Endothelial cell of umbilical vein (primary cell): ENCODE data around the gene PFKP. TPM values are rescaled to one million over a fixed set of nuclear protein-coding genes. Genes with fewer than 3 reads are reported as not detected.

Experiments
- BruUV-seq: library from RNA; stranded (reverse); fragments of 400-500 nt; replicated peaks from 2 replicates; lab custom pipeline; 2021; lab: Mats Ljungman, UMichigan
- CTCF ChIA-PET: fragments of 300-600, 350-600 bp; sonication (Branson Sonifier 250); formaldehyde crosslinking; loops from one replicate; lab custom pipeline; 2021; ENCODE audit warnings: antibody characterized with exemption, inconsistent platforms; lab: Charles Lee
- POLR2A ChIA-PET: fragments of 300-600, 350-600 bp; sonication (Branson Sonifier 250); formaldehyde crosslinking; loops from one replicate; lab custom pipeline; 2021; ENCODE audit warnings: antibody characterized with exemption, inconsistent platforms; lab: Charles Lee
- DNase-seq: peaks from one replicate; pipeline ENCODE4 v3.0.0-alpha.2; 2011; ENCODE audit warnings: low read depth, low spot score
- FAIRE-seq: peaks from 2 replicates; lab custom pipeline; 2011; peaks lifted over from hg19 to GRCh38; lab: Jason Lieb, UNC
- H2AFZ ChIP-seq: 2 replicates; pipeline ENCODE4 v1.6.0; 2012; ENCODE audit warnings: low read depth, low read length, control low read depth, inconsistent platforms
- H3K27ac ChIP-seq: 2 replicates; pipeline ENCODE4 v1.5.1; 2011; ENCODE audit warnings: low read depth, mild to moderate bottlenecking, control low read depth, low read length, moderate library complexity; ENCODE audit not compliant: insufficient read depth
- H3K27me3 ChIP-seq, 2 experiments: 2 replicates each; pipeline versions ENCODE4 v1.6.0 to v1.6.1; 2011; ENCODE audit warnings: low read length in 2 of 2, mixed read lengths in 1 of 2; ENCODE audit not compliant: control insufficient read depth in 2 of 2, insufficient read depth in 2 of 2
- H3K36me3 ChIP-seq, 2 experiments: 2 replicates in 1 of 2; 3 replicates in 1 of 2; pipeline ENCODE4 v1.5.1; 2011; ENCODE audit warnings: low read length in 2 of 2, mild to moderate bottlenecking in 1 of 2, moderate library complexity in 1 of 2; ENCODE audit not compliant: control insufficient read depth in 2 of 2, insufficient read depth in 2 of 2; ENCODE audit errors: extremely low read depth in 1 of 2
- H3K4me1 ChIP-seq: 3 replicates; pipeline ENCODE4 v1.5.1; 2011; ENCODE audit warnings: mild to moderate bottlenecking, low read length; ENCODE audit not compliant: control insufficient read depth, insufficient read depth; ENCODE audit errors: extremely low read depth
- H3K4me2 ChIP-seq: 2 replicates; pipeline ENCODE4 v1.6.1; 2011; ENCODE audit warnings: low read length, control low read depth, mixed read lengths; ENCODE audit not compliant: insufficient read depth
- H3K4me3 ChIP-seq, 3 experiments: fragments of 200-600 bp in 1 of 3; sonication (generic), shearing (Covaris generic) in 1 of 3; replicated peaks in 1 of 3; 2 replicates each; pipeline ENCODE4 v1.5.1; 2011 to 2016; ENCODE audit warnings: control low read depth in 3 of 3, low read length in 3 of 3, mild to moderate bottlenecking in 2 of 3, inconsistent platforms in 1 of 3, low read depth in 1 of 3, moderate library complexity in 1 of 3; ENCODE audit not compliant: insufficient read depth in 1 of 3
- H3K79me2 ChIP-seq: 2 replicates; pipeline ENCODE4 v1.6.0; 2012; ENCODE audit warnings: low read length, inconsistent platforms; ENCODE audit not compliant: control insufficient read depth, insufficient read depth
- H3K9ac ChIP-seq: replicated peaks from 2 replicates; pipeline ENCODE3; 2011; ENCODE audit warnings: low read length, control low read depth; ENCODE audit not compliant: insufficient read depth; ENCODE audit errors: extremely low read depth
- H3K9me1 ChIP-seq: replicated peaks from 3 replicates; pipeline ENCODE4 v1.6.0; 2011; ENCODE audit warnings: mild to moderate bottlenecking, low read length; ENCODE audit not compliant: control insufficient read depth, insufficient read depth; ENCODE audit errors: extremely low read depth
- H3K9me3 ChIP-seq: replicated peaks from 2 replicates; pipeline ENCODE4 v1.5.1; 2012; ENCODE audit warnings: low read length, inconsistent platforms; ENCODE audit not compliant: control insufficient read depth, insufficient read depth
- H4K20me1 ChIP-seq: replicated peaks from 2 replicates; pipeline ENCODE3; 2011; ENCODE audit warnings: mild to moderate bottlenecking, low read length; ENCODE audit not compliant: control insufficient read depth, insufficient read depth; ENCODE audit errors: extremely low read depth
- EZH2 ChIP-seq: IDR thresholded peaks from 2 replicates; pipeline ENCODE4 v1.6.1; 2012; ENCODE audit warnings: borderline replicate concordance, low read depth, mild to moderate bottlenecking, moderate library complexity, low read length, inconsistent platforms; ENCODE audit not compliant: severe bottlenecking
- FOS ChIP-seq: IDR thresholded peaks from 2 replicates; pipeline ENCODE4 v1.6.1; 2011; ENCODE audit warnings: mild to moderate bottlenecking, low read length, moderate library complexity, borderline replicate concordance; ENCODE audit not compliant: insufficient read depth
- GATA2 ChIP-seq: IDR thresholded peaks from 2 replicates; pipeline ENCODE4 v1.7.0; 2011; ENCODE audit warnings: low read depth, mild to moderate bottlenecking, moderate library complexity, mixed read lengths, low read length; ENCODE audit not compliant: insufficient read length, insufficient read depth
- JUN ChIP-seq: IDR thresholded peaks from 2 replicates; pipeline ENCODE4 v1.6.1; 2011; ENCODE audit warnings: borderline replicate concordance, low read depth; ENCODE audit not compliant: insufficient read length, insufficient read depth
- MAX ChIP-seq: IDR thresholded peaks from 2 replicates; pipeline ENCODE4 v1.6.1; 2011; ENCODE audit not compliant: insufficient read depth, insufficient read length
- MYC ChIP-seq: IDR thresholded peaks from one replicate; pipeline ENCODE4 v1.6.1; 2011; ENCODE audit warnings: mild to moderate bottlenecking, low read depth, low read length
- POLR2A ChIP-seq: IDR thresholded peaks from 2 replicates; pipeline ENCODE4 v1.6.1; 2012; ENCODE audit warnings: low read depth, mild to moderate bottlenecking, control low read depth, low read length
- POLR2AphosphoS5 ChIP-seq: IDR thresholded peaks from 2 replicates; pipeline ENCODE4 v1.6.1; 2012; ENCODE audit warnings: low read depth, mild to moderate bottlenecking, control low read depth, low read length, moderate library complexity; ENCODE audit not compliant: insufficient read depth
- dilution Hi-C: fragments of 300-500 bp; cut with MboI; formaldehyde crosslinking; loops from one replicate; pipeline ENCODE4 v1.15.0; 2019; ENCODE audit warnings: low sequenced_read_pairs; ENCODE audit not compliant: extremely low pct_ligation_motif_present
- intact Hi-C: fragments of 100-400 bp; cut with micrococcal nuclease; formaldehyde crosslinking; loops from one replicate; pipeline ENCODE4 v1.10.0; 2022
- polyA plus RNA-seq, 4 experiments: library from polyadenylated mRNA; depleted of rRNA in 3 of 4; stranded (reverse) in 3 of 4; unstranded in 1 of 4; fragments of >200 nt; gene quantifications; 2 replicates each; pipeline versions ENCODE4 v1.2.1 to v1.2.3, GENCODE V29; 2011 to 2012; ENCODE audit warnings: missing spikeins in 1 of 4
- total RNA-seq: library from RNA; stranded (reverse); gene quantifications from 2 replicates; pipeline ENCODE4 v1.2.3, GENCODE V29; 2021
- TF ChIP-seq, protein P1 (sequence below), 2 donors: IDR thresholded peaks; 1 replicate in 1 of 2; 2 replicates in 1 of 2; pipeline ENCODE4 v1.5.1; 2011; ENCODE audit warnings: low read length in 2 of 2, mild to moderate bottlenecking in 2 of 2, moderate library complexity in 2 of 2, control low read depth in 1 of 2, inconsistent platforms in 1 of 2, low read depth in 1 of 2; ENCODE audit not compliant: insufficient read depth in 1 of 2; ENCODE audit errors: extremely low read depth in 1 of 2

PFKP gene
- total and polyA plus RNA-seq, 2 donors (not counting 3 experiments of a cell fraction or from before 2014, with no cell fraction given), result 185 to 359 TPM

DNA sequence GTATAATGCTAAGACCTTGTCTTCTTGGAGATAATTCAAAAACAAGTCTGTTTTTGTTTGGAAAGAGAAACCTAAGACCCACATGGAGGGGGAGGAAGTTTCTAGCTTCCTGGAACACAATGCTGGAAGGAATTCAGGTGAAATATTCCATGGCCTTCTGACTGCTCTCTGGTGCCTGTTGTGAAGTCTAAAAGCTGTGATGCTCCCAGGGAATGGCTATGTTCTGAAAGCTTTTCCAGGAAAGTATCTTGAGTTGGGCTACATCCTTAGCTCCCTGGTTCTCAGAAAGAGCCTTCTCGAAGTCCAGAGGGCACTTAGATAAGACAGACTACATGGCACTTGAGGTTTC is 12.5 kb upstream of the PFKP start:
- Histone ChIP-seq H4K20me1 (no peaks in the 10 kb centered on the region), H3K9ac (no peak overlapping the region), H3K4me2 (peak overlapping the region; percentile 32), H3K79me2 (no peaks in the 10 kb centered on the region), H3K27ac (no peak overlapping the region), H3K4me3 (no peak overlapping the region), H3K36me3 (no peaks in the 10 kb centered on the region), H2AFZ (peak overlapping the region; percentile 52), H3K9me1 (no peaks in the 10 kb centered on the region), H3K4me1 (peaks cover 14% of the 10 kb centered on the region), H3K27me3 (peaks cover 0 to 2% of the 10 kb centered on the region in 2 experiments), H3K9me3 (no peaks in the 10 kb centered on the region)
- intact Hi-C loops (loop anchor here (5.0 kb wide), 1 partner anchor 1633 kb away; no protein-coding TSS in a partner anchor), dilution Hi-C loops (no loop called here)
- FAIRE-seq (peak; percentile 91), DNase-seq (peak; percentile 56)
- POLR2A ChIA-PET, result no interaction called here
- TF ChIP-seq EZH2, result no peak
- TF ChIP-seq POLR2A, result no peak
- TF ChIP-seq POLR2AphosphoS5, result no peak
- BruUV-seq, result no TSS peak
- CTCF ChIA-PET, result interaction anchor here (0.9 to 1.6 kb wide), 5 partner anchors 9 to 127 kb away, joined by 3 to 6 read pairs (median 4); no protein-coding TSS in a partner anchor

DNA sequence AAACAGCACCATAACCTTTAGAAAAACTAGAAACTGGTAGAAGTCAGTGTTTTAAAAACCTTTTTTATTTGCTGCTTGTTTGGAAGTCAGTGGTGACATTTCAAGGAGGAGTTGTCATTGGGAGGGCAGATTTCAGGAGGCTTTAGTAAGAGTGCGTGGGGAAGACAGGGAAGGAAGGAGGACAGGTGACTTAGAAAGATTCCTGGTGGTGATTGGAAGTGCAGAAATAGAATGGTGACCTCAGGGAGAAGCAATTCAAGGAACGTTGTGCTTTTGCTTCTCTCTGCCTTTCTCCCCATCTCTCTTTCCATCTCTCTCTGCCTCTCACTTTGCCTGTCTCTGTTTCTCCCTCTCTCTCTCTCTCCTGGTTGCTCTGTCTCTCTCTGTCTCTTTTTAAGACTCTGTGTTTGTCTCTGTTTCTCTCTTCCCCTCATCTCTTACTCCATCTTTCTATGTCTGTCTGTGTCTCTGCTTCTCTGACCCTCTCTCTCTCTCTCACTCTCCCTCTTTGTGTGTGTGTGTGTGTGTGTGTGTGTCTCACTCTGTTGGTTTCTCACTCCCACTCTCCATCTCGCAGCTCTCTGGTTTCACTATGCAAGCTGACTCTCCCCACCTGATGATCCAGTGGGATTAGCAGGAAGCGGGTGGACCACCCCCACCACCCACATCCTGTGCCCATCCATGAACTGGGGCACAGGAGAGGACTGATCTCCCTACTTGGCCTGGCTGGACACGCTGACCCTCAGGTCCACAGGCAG is 10.9 kb upstream of the PFKP start:
- H4K20me1 ChIP-seq, result no peaks in the 10 kb centered on the region
- H3K79me2 ChIP-seq, result no peaks in the 10 kb centered on the region
- H2AFZ ChIP-seq, result no peak overlapping the region
- TF ChIP-seq MYC, result no peak
- TF ChIP-seq EZH2, result no peak
- TF ChIP-seq MAX, result no peak
- TF ChIP-seq FOS, result no peak
- no peak for TF ChIP-seq JUN
- no peak for TF ChIP-seq POLR2A
- TF ChIP-seq GATA2, result no peak
- TF ChIP-seq, protein P1, sequence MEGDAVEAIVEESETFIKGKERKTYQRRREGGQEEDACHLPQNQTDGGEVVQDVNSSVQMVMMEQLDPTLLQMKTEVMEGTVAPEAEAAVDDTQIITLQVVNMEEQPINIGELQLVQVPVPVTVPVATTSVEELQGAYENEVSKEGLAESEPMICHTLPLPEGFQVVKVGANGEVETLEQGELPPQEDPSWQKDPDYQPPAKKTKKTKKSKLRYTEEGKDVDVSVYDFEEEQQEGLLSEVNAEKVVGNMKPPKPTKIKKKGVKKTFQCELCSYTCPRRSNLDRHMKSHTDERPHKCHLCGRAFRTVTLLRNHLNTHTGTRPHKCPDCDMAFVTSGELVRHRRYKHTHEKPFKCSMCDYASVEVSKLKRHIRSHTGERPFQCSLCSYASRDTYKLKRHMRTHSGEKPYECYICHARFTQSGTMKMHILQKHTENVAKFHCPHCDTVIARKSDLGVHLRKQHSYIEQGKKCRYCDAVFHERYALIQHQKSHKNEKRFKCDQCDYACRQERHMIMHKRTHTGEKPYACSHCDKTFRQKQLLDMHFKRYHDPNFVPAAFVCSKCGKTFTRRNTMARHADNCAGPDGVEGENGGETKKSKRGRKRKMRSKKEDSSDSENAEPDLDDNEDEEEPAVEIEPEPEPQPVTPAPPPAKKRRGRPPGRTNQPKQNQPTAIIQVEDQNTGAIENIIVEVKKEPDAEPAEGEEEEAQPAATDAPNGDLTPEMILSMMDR (IDR thresholded peaks at IDR 0.05; ENCODE audit: extremely low read depth in 1 of 2, insufficient read depth in 1 of 2, low read depth in 1 of 2, low read length in 2 of 2), result no peak
- TF ChIP-seq POLR2AphosphoS5, result no peak
- no peak overlapping the region for H3K4me3 ChIP-seq
- intact Hi-C loops (no loop called here), dilution Hi-C loops (no loop called here)
- no peak overlapping the region for H3K4me2 ChIP-seq
- BruUV-seq, result no TSS peak
- ChIA-PET POLR2A (no interaction called here), CTCF (interaction anchor here (0.6 kb wide), 1 partner anchor 15 kb away, joined by 3 read pairs; no protein-coding TSS in a partner anchor)
- no peaks in the 10 kb centered on the region for H3K9me1 ChIP-seq
- no peak for FAIRE-seq
- peaks cover 0 to 4% of the 10 kb centered on the region in 2 experiments for H3K27me3 ChIP-seq
- no peak overlapping the region for H3K9ac ChIP-seq
- DNase-seq, result no peak
- H3K36me3 ChIP-seq, result no peaks in the 10 kb centered on the region
- peaks cover 14% of the 10 kb centered on the region for H3K4me1 ChIP-seq
- no peaks in the 10 kb centered on the region for H3K9me3 ChIP-seq
- H3K27ac ChIP-seq, result no peak overlapping the region
